A549 (cell line): ENCODE measurements around the gene F2RL1. TPM values are rescaled to one million over a fixed set of nuclear protein-coding genes. Genes with fewer than 3 reads are reported as not detected.

ENCODE experiments used
- ATAC-seq, 2 experiments: fragments of 200-7000 bp in 1 of 2; fragments of >200 bp in 1 of 2; cut with Nextera tagmentation in 1 of 2; cut with Tn5 transposase in 1 of 2; 3 replicates each; pipeline versions ENCODE4 v1.8.0 to v1.9.1; 2018 to 2020; ENCODE audit warnings: mild to moderate bottlenecking in 1 of 2, moderate library complexity in 1 of 2
- CTCF ChIA-PET: fragments of 300-600 bp; sonication (Branson Sonifier 250); formaldehyde crosslinking; extraction: SDS; loops from one replicate; lab custom pipeline; 2021; ENCODE audit warnings: antibody characterized with exemption, inconsistent platforms; lab: Yijun Ruan, JAX
- POLR2A ChIA-PET: fragments of 350-600 bp; formaldehyde crosslinking; extraction: SDS; loops from one replicate; lab custom pipeline; 2021; ENCODE audit warnings: antibody characterized with exemption, inconsistent platforms; lab: Yijun Ruan, JAX
- DNase-seq, 2 experiments: peaks; one replicate each; pipeline versions ENCODE4 v3.0.0 to v3.0.0-alpha.2; 2011 to 2016; ENCODE audit warnings: low read depth in 1 of 2, low spot score in 1 of 2
- FAIRE-seq: peaks from 2 replicates; lab custom pipeline; 2011; peaks lifted over from hg19 to GRCh38; lab: Jason Lieb, UNC
- H3K27ac ChIP-seq, 2 experiments: fragments of >200 bp; sonication (Bioruptor Twin); formaldehyde crosslinking; 3 replicates each; pipeline ENCODE4 v1.5.1; 2016 to 2017
- H3K4me1 ChIP-seq: fragments of >200 bp; sonication (Bioruptor Twin); formaldehyde crosslinking; 3 replicates; pipeline ENCODE4 v1.6.1; 2016
- H3K4me2 ChIP-seq: fragments of >200 bp; sonication (Bioruptor Twin); formaldehyde crosslinking; 3 replicates; pipeline ENCODE4 v1.6.1; 2016
- H3K4me3 ChIP-seq: fragments of >200 bp; sonication (Bioruptor Twin); formaldehyde crosslinking; 3 replicates; pipeline ENCODE4 v1.5.1; 2016
- H3K9me3 ChIP-seq: fragments of >200 bp; sonication (Bioruptor Twin); formaldehyde crosslinking; 3 replicates; pipeline ENCODE4 v1.6.1; 2016
- CBX2 ChIP-seq: fragments of 200-600 bp; sonication (generic); IDR thresholded peaks from 2 replicates; pipeline ENCODE4 v1.6.1; 2016; ENCODE audit warnings: low read depth, mild to moderate bottlenecking, borderline replicate concordance
- CEBPB ChIP-seq, 2 experiments: fragments of >200 bp in 1 of 2; sonication (Bioruptor Twin) in 1 of 2; formaldehyde crosslinking in 1 of 2; IDR thresholded peaks; 2 replicates each; pipeline ENCODE4 v1.6.1; 2012 to 2016
- CHD2 ChIP-seq: fragments of 150-350 bp; IDR thresholded peaks from 2 replicates; pipeline ENCODE4 v1.6.1; 2014; ENCODE audit warnings: low read length; ENCODE audit not compliant: partially characterized antibody
- CHD4 ChIP-seq: fragments of 200-600 bp; sonication (generic); IDR thresholded peaks from 2 replicates; pipeline ENCODE4 v1.6.1; 2016; ENCODE audit warnings: antibody characterized with exemption, mild to moderate bottlenecking, borderline replicate concordance
- EHF ChIP-seq: fragments of 250-450 bp; sonication (Bioruptor Pico); IDR thresholded peaks from 2 replicates; pipeline ENCODE4 v1.5.0; 2020; ENCODE audit warnings: mild to moderate bottlenecking
- EHMT2 ChIP-seq: fragments of 200-600 bp; sonication (generic); IDR thresholded peaks from 2 replicates; pipeline ENCODE4 v1.6.1; 2016; ENCODE audit warnings: antibody characterized with exemption, low read depth, mild to moderate bottlenecking, moderate library complexity
- ELK1 ChIP-seq: fragments of 150-350 bp; IDR thresholded peaks from 2 replicates; pipeline ENCODE4 v1.6.1; 2014; ENCODE audit warnings: low read depth, mild to moderate bottlenecking, low read length
- EP300 ChIP-seq, 2 experiments: fragments of >200 bp; sonication (Bioruptor Twin); formaldehyde crosslinking; IDR thresholded peaks; 2 replicates in 1 of 2; 3 replicates in 1 of 2; pipeline ENCODE4 v1.6.1; 2016 to 2017
- FOSB ChIP-seq: fragments of 250-450 bp; sonication (Bioruptor Pico); IDR thresholded peaks from 2 replicates; pipeline ENCODE4 v1.5.0; 2020; ENCODE audit warnings: mild to moderate bottlenecking, moderate library complexity
- FOSL2 ChIP-seq, 2 experiments: fragments of 450-650 bp in 1 of 2; fragments of >200 bp in 1 of 2; sonication (Bioruptor Twin) in 1 of 2; formaldehyde crosslinking; IDR thresholded peaks; 2 replicates each; pipeline versions ENCODE4 v1.5.0 to v1.6.1; 2016 to 2020; ENCODE audit warnings: mild to moderate bottlenecking in 1 of 2, moderate library complexity in 1 of 2
- FOXS1 ChIP-seq: fragments of 250-450 bp; sonication (Bioruptor Pico); IDR thresholded peaks from 2 replicates; pipeline ENCODE4 v1.5.0; 2020; ENCODE audit warnings: mild to moderate bottlenecking, moderate library complexity
- HES2 ChIP-seq: fragments of >200 bp; sonication (Bioruptor Twin); formaldehyde crosslinking; IDR thresholded peaks from 2 replicates; pipeline ENCODE4 v1.6.1; 2016
- HEYL ChIP-seq: fragments of 250-450 bp; sonication (Bioruptor Pico); IDR thresholded peaks from 2 replicates; pipeline ENCODE4 v1.8.0; 2021; ENCODE audit warnings: mild to moderate bottlenecking, moderate library complexity
- HMGXB4 ChIP-seq: fragments of 250-450 bp; sonication (Bioruptor Pico); IDR thresholded peaks from 2 replicates; pipeline ENCODE4 v1.5.0; 2021; ENCODE audit warnings: mild to moderate bottlenecking, moderate library complexity, borderline replicate concordance
- JUNB ChIP-seq: fragments of >200 bp; sonication (Bioruptor Twin); formaldehyde crosslinking; IDR thresholded peaks from 2 replicates; pipeline ENCODE4 v1.6.1; 2016
- KDM5A ChIP-seq: fragments of 200-600 bp; sonication (generic); IDR thresholded peaks from 2 replicates; pipeline ENCODE4 v1.6.1; 2016; ENCODE audit warnings: antibody characterized with exemption, mild to moderate bottlenecking
- MYC ChIP-seq: IDR thresholded peaks from 2 replicates; pipeline ENCODE4 v1.6.1; 2012; ENCODE audit warnings: mild to moderate bottlenecking, inconsistent platforms, low read length, improper control_type of control experiment, borderline replicate concordance
- NFE2L2 ChIP-seq: fragments of 150-350 bp; conservative IDR thresholded peaks from 2 replicates; pipeline ENCODE4 v1.6.1; 2014; ENCODE audit warnings: low read length
- PBX3 ChIP-seq: IDR thresholded peaks from 2 replicates; pipeline ENCODE4 v1.6.1; 2012
- RNF2 ChIP-seq: fragments of 200-600 bp; sonication (generic); IDR thresholded peaks from 2 replicates; pipeline ENCODE4 v1.6.1; 2016; ENCODE audit warnings: low read depth, mild to moderate bottlenecking, antibody characterized with exemption, moderate library complexity, borderline replicate concordance
- WGBS: methylation state at CpG from one replicate; pipeline ENCODE4 v1.1.6; 2017; ENCODE audit errors: missing lambda C conversion rate; 5-methylcytosine and 5-hydroxymethylcytosine counted together
- polyA plus RNA-seq, 4 experiments: library from polyadenylated mRNA; depleted of rRNA in 3 of 4; stranded (reverse); fragments of >200 nt; fragmentation: RNase III in 1 of 4; extraction: RNeasy Plus Mini Kit Qiagen cat#74134 plus additional on column Dnase treatment in 1 of 4; gene quantifications; 2 replicates in 3 of 4; 3 replicates in 1 of 4; pipeline ENCODE4 v1.2.3, GENCODE V29; 2011 to 2017

The F2RL1 gene
- polyA plus RNA-seq, 2 of the 4 experiments (the other 2 are of a cell fraction): 88.7 to 226 TPM

GRCh38 chr5:76791461-76791860 lies 27.4 kb upstream of the F2RL1 start:
- CTCF ChIA-PET: interaction anchor here (0.6 to 3.3 kb wide), 8 partner anchors 9 to 189 kb away, joined by 3 to 13 read pairs (median 4); partner anchors contain the start of genes F2R and F2RL1
- peak overlapping the region; percentile 82 to 87 for H3K27ac ChIP-seq
- TF ChIP-seq HES2 (no peak), FOXS1 (CRISPR knock-in tag) (0 out of 2 replicates have a peak, but pooled peaks have one; percentile 34), CBX2 (no peak), EHF (CRISPR knock-in tag) (peak; percentile 49; the same call in 1 of the 2 replicates), FOSB (CRISPR knock-in tag) (0 out of 2 replicates have a peak, but pooled peaks have one; percentile 49), EHMT2 (no peak)
- TF ChIP-seq, all 56 proteins: peak for 3
- POLR2A ChIA-PET: interaction anchor here (1.5 to 3.7 kb wide), 5 partner anchors 10 to 27 kb away, joined by 6 to 48 read pairs (median 27); partner anchors contain the start of gene F2RL1
- FAIRE-seq (no peak), ATAC-seq (no peak), DNase-seq (no peak)
- no peak overlapping the region for H3K4me3 ChIP-seq
- WGBS: 42% methylated on average over 1 of the region's 1 CpG
- H3K4me1 ChIP-seq: peaks cover 71% of the 10 kb centered on the region
- H3K9me3 ChIP-seq: no peaks in the 10 kb centered on the region
- H3K4me2 ChIP-seq: peak overlapping the region; percentile 68

- peak overlapping the region; percentile 18; the same call in 2 of the 3 replicates for H3K4me2 ChIP-seq
- DNase-seq: no peak
These were observed 24.0 kb upstream of the F2RL1 start for GRCh38 chr5:76794871-76795270.

More at GRCh38 chr5:76794871-76795270, 24.0 kb upstream of the F2RL1 start:
- peaks cover 43% of the 10 kb centered on the region for H3K4me1 ChIP-seq
- ATAC-seq (no peak), FAIRE-seq (no peak)
- ChIA-PET POLR2A (no interaction called here), CTCF (interaction anchor here (1.4 kb wide), 1 partner anchor 15 kb away, joined by 3 read pairs; no protein-coding TSS in a partner anchor)
- peak overlapping the region; percentile 78 to 87 for H3K27ac ChIP-seq
- 62% methylated on average over 4 of the region's 4 CpGs for WGBS
- H3K9me3 ChIP-seq: no peaks in the 10 kb centered on the region
- TF ChIP-seq ELK1 (no peak), PBX3 (no peak), HES2 (peak; percentile 25; the same call in 1 of the 2 replicates), FOXS1 (CRISPR knock-in tag) (no peak), CHD4 (no peak), MYC (no peak), EP300 (IDR thresholded peaks at IDR 0.05) (0 out of 5 replicates have a peak, but pooled peaks of 1 of the 2 experiments have one; percentile 22), HMGXB4 (CRISPR knock-in tag) (no peak), CHD2 (no peak), CEBPB (IDR thresholded peaks at IDR 0.05) (peak; percentile 51 to 63; a peak in 3 of 4 replicates), KDM5A (no peak), FOSL2 (IDR thresholded peaks at IDR 0.05) (no peak), FOSL2 (CRISPR knock-in tag; IDR thresholded peaks at IDR 0.05) (peak; percentile 49), JUNB (0 out of 2 replicates have a peak, but pooled peaks have one; percentile 25), NFE2L2 (no peak), HEYL (CRISPR knock-in tag) (no peak), RNF2 (no peak)
- H3K4me3 ChIP-seq: no peak overlapping the region
